Neutrophil (primary cell): ENCODE measurements around the gene DCAF7.

ENCODE experiments used
- H3K27ac ChIP-seq: fragments of 200-600 bp; sonication (generic); 2 replicates; pipeline ENCODE4 v1.5.1; 2016; ENCODE audit warnings: mild to moderate bottlenecking, moderate library complexity
- H3K27me3 ChIP-seq: fragments of 200-600 bp; sonication (generic); 2 replicates; pipeline ENCODE4 v1.6.0; 2016; ENCODE audit warnings: mild to moderate bottlenecking
- H3K36me3 ChIP-seq: fragments of 200-600 bp; sonication (generic); 2 replicates; pipeline ENCODE4 v1.5.1; 2017
- H3K4me1 ChIP-seq, 2 experiments: fragments of 200-600 bp in 1 of 2; sonication (generic) in 1 of 2; 1 replicate in 1 of 2; 2 replicates in 1 of 2; pipeline versions ENCODE4 v1.5.1 to v1.6.1; 2013 to 2016; ENCODE audit warnings: low read depth in 1 of 2, low read length in 1 of 2, mild to moderate bottlenecking in 1 of 2, moderate library complexity in 1 of 2; ENCODE audit not compliant: control insufficient read depth in 1 of 2, insufficient read depth in 1 of 2
- H3K4me3 ChIP-seq, 2 experiments: fragments of 200-600 bp in 1 of 2; sonication (generic) in 1 of 2; 1 replicate in 1 of 2; 2 replicates in 1 of 2; pipeline ENCODE4 v1.5.1; 2013 to 2016; ENCODE audit warnings: low read depth in 1 of 2, low read length in 1 of 2, mild to moderate bottlenecking in 1 of 2, moderate library complexity in 1 of 2
- H3K9me3 ChIP-seq: fragments of 200-600 bp; sonication (generic); 2 replicates; pipeline ENCODE4 v1.5.1; 2016
- CTCF ChIP-seq: fragments of 200-600 bp; sonication (generic); IDR thresholded peaks from 2 replicates; pipeline ENCODE4 v1.5.1; 2016; ENCODE audit warnings: antibody characterized with exemption

DCAF7 gene

GRCh38 chr17:63611354-63611753 lies 61.1 kb downstream of the DCAF7 start:
- Histone ChIP-seq H3K27me3 (peaks cover 5% of the 10 kb centered on the region), H3K27ac (no peak overlapping the region), H3K4me3 (no peak overlapping the region), H3K9me3 (no peaks in the 10 kb centered on the region), H3K4me1 (no peaks in the 10 kb centered on the region), H3K36me3 (peaks cover 23% of the 10 kb centered on the region)
- TF ChIP-seq CTCF = no peak

- H3K36me3 ChIP-seq = peaks cover under 1% of the 10 kb centered on the region
- H3K4me3 ChIP-seq = no peak overlapping the region
- no peak for TF ChIP-seq CTCF
- no peaks in the 10 kb centered on the region for H3K9me3 ChIP-seq
- H3K27me3 ChIP-seq = peaks cover 17% of the 10 kb centered on the region
- H3K4me1 ChIP-seq = no peaks in the 10 kb centered on the region
- H3K27ac ChIP-seq = no peak overlapping the region
Measured at GRCh38 chr17:63613663-63614062, 63.4 kb downstream of the DCAF7 start.

GRCh38 chr17:63621229-63621683 lies 71.0 kb downstream of the DCAF7 start:
- Histone ChIP-seq H3K36me3 (no peaks in the 10 kb centered on the region), H3K4me1 (peaks cover 32 to 38% of the 10 kb centered on the region in 2 experiments), H3K27me3 (peaks cover 25% of the 10 kb centered on the region), H3K9me3 (no peaks in the 10 kb centered on the region), H3K4me3 (peak overlapping the region; percentile 77 to 85), H3K27ac (peak overlapping the region; percentile 91)
- TF ChIP-seq CTCF = no peak

- H3K9me3 ChIP-seq = no peaks in the 10 kb centered on the region
- H3K27me3 ChIP-seq = peaks cover 20% of the 10 kb centered on the region
- no peaks in the 10 kb centered on the region for H3K36me3 ChIP-seq
- TF ChIP-seq CTCF = peak; percentile 48
- H3K4me3 ChIP-seq = peak within 1 kb of the TSS; percentile 77 to 85
- peaks cover 39 to 44% of the 10 kb centered on the region in 2 experiments for H3K4me1 ChIP-seq
- peak within 1 kb of the TSS; percentile 91 for H3K27ac ChIP-seq
Measured at GRCh38 chr17:63621684-63622573, 71.7 kb downstream of the DCAF7 start, which contains the start of gene MAP3K3. TSS of gene MAP3K3 (plus strand) at chr17:63622417. CDS start at chr17:63622760, 343 bp downstream.

GRCh38 chr17:63622574-63623390 lies 72.5 kb downstream of the DCAF7 start:
- Histone ChIP-seq H3K36me3 (no peaks in the 10 kb centered on the region), H3K9me3 (no peaks in the 10 kb centered on the region), H3K27me3 (peaks cover 16% of the 10 kb centered on the region), H3K27ac (peak overlapping the region; percentile 91), H3K4me3 (peak overlapping the region; percentile 77 to 85), H3K4me1 (peaks cover 42 to 47% of the 10 kb centered on the region in 2 experiments)
- TF ChIP-seq CTCF = no peak
